Heart left ventricle (tissue), 13 donors: Measurements from ENCODE around the gene GOLGA8J.

Experiments used
- CTCF ChIP-seq, 12 donors: fragments of 200-600 bp; sonication (generic) in 4 of 12; IDR thresholded peaks; one replicate each; pipeline versions ENCODE4 v1.5.0 to v1.8.0; 2018 to 2022; ENCODE audit warnings: antibody characterized with exemption in 12 of 12, mild to moderate bottlenecking in 5 of 12
- POLR2A ChIP-seq, 2 donors: fragments of 450-650 bp; IDR thresholded peaks; one replicate each; pipeline ENCODE4 v1.6.1; 2017; ENCODE audit warnings: antibody characterized with exemption in 2 of 2, mild to moderate bottlenecking in 2 of 2, moderate library complexity in 2 of 2
- donor health status: ischemic (EF 13 %, LVEDD 7.1; RV severe dilation, severe dysfunction).
- donor health status: DM: no; HTN: yes; CAD: no.
- donor health status: DM: no; HTN: no; CAD: no.
- donor health status: ischemic (EF 25% LVEDD 6.9; RV normal size, moderate dysfunction).
- donor health status: ischemic (EF 25% LVEDD 5.7; RV mildly dilated, moderate dysfunction).
- donor health status: ischemic (EF 35%, LVEDD 5.7; RV mildly dilated, moderate dysfunction).
- donor health status: nonischemic (EF 11% LVEDD 7.7; RV severe dilation, severe dysfunction).
- donor health status: DM: yes; HTN: yes; CAD: no.
- donor health status: PGD.
- donor health status: ischemic (EF 29% LVEDD 5.4; RV normal size, mild dysfunction).
- donor health status: nonischemic (EF 23%, LVEDD 6.1; RV moderate dilation, normal function).

- TF ChIP-seq POLR2A (IDR thresholded peaks at IDR 0.05): no peak
- no peak for TF ChIP-seq CTCF (IDR thresholded peaks at IDR 0.05)
These were observed 10.1 kb upstream of the GOLGA8J start for GRCh38 chr15:30072630-30073029.
